Activated naive CD8-positive, alpha-beta T cell treated with anti-CD3 and anti-CD28 coated beads, Interleukin-2, amount 50 U/mL, for 24 hours (primary cell): Measurements from ENCODE around the gene ZNF273.

Experiments
- ATAC-seq: fragments of 150-1000 bp; cut with Tn5 transposase; one replicate; pipeline ENCODE4 v1.10.0; 2021
- DNase-seq: peaks from one replicate; pipeline ENCODE4 v3.0.0; 2021
- H3K27ac Mint-ChIP-seq: one replicate; pipeline ENCODE4 v1.8.0; 2021; ENCODE audit warnings: mild to moderate bottlenecking, mixed read lengths
- H3K27me3 Mint-ChIP-seq: one replicate; pipeline ENCODE4 v1.8.0; 2021; ENCODE audit warnings: mixed read lengths
- H3K36me3 Mint-ChIP-seq: one replicate; pipeline ENCODE4 v1.8.0; 2021; ENCODE audit warnings: low read depth, mixed read lengths
- H3K4me1 Mint-ChIP-seq: one replicate; pipeline ENCODE4 v1.8.0; 2021; ENCODE audit warnings: mixed read lengths
- H3K4me3 Mint-ChIP-seq: one replicate; pipeline ENCODE4 v1.8.0; 2021; ENCODE audit warnings: mild to moderate bottlenecking, moderate library complexity, mixed read lengths
- H3K9me3 Mint-ChIP-seq: one replicate; pipeline ENCODE4 v1.8.0; 2021; ENCODE audit warnings: mixed read lengths

ZNF273 gene

GRCh38 chr7:64873517-64873916 lies 29.6 kb upstream of the ZNF273 start:
- DNase-seq: no peak
- Mint-ChIP-seq H3K4me3 (no peak overlapping the region), H3K36me3 (no peaks in the 10 kb centered on the region), H3K9me3 (no peaks in the 10 kb centered on the region), H3K27ac (no peak overlapping the region), H3K4me1 (peaks cover 5% of the 10 kb centered on the region), H3K27me3 (peaks cover 12% of the 10 kb centered on the region)
- no peak for ATAC-seq

DNA sequence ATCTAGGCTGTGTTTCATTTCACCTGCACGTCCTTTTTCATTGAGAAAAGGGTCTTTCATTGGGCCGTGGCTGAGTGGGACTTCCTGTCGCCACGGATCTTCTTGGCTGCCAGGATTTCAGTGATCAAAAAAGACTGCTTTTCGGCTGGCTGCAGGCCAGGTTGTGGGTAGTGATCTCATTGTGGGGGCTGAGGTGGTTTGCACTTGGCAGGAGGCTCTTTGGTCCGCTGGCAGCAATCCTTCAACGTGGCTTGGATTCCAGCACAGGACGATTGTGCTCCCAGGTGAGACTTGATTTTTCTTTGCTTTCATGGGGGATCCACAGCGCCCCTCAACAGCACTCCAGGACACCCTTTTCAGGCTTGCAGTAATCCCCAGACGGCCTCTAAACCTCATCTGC lies 29.0 kb upstream of the ZNF273 start:
- no peaks in the 10 kb centered on the region for H3K36me3 Mint-ChIP-seq
- no peak overlapping the region for H3K4me3 Mint-ChIP-seq
- peaks cover 7% of the 10 kb centered on the region for H3K4me1 Mint-ChIP-seq
- ATAC-seq (no peak), DNase-seq (no peak)
- H3K27me3 Mint-ChIP-seq: peaks cover 15% of the 10 kb centered on the region
- no peaks in the 10 kb centered on the region for H3K9me3 Mint-ChIP-seq
- no peak overlapping the region for H3K27ac Mint-ChIP-seq

- no peak for DNase-seq
- H3K4me3 Mint-ChIP-seq: no peak overlapping the region
- no peaks in the 10 kb centered on the region for H3K36me3 Mint-ChIP-seq
- H3K4me1 Mint-ChIP-seq: peaks cover 7% of the 10 kb centered on the region
- H3K27me3 Mint-ChIP-seq: peaks cover 15% of the 10 kb centered on the region
- no peaks in the 10 kb centered on the region for H3K9me3 Mint-ChIP-seq
- no peak for ATAC-seq
- H3K27ac Mint-ChIP-seq: no peak overlapping the region
Observed at GRCh38 chr7:64874562-64875250, 28.4 kb upstream of the ZNF273 start.

DNA sequence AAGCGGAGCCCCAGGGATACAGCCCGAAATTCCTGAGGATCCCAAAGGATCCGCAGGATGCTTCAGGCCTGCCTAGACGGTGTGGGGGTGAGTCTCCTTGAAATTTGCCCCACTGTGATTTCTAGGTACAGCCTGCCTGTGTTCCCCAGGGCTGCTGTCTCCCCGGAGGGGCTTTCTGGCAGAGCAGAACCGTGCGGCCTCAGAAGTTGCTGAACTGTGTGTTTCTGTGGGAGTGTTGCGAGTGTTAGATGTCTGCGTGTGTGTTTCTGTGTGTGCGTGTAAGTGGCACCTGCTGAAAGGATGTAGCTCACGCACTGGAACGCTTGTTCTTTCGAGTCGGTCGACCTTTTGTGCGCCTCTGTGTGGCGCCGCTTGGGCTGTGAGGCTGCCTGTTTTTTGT lies 27.8 kb upstream of the ZNF273 start:
- Mint-ChIP-seq H3K4me3 (no peak overlapping the region), H3K9me3 (no peaks in the 10 kb centered on the region), H3K4me1 (peaks cover 7% of the 10 kb centered on the region), H3K36me3 (no peaks in the 10 kb centered on the region), H3K27me3 (peaks cover 16% of the 10 kb centered on the region), H3K27ac (no peak overlapping the region)
- ATAC-seq (no peak), DNase-seq (no peak)

DNA sequence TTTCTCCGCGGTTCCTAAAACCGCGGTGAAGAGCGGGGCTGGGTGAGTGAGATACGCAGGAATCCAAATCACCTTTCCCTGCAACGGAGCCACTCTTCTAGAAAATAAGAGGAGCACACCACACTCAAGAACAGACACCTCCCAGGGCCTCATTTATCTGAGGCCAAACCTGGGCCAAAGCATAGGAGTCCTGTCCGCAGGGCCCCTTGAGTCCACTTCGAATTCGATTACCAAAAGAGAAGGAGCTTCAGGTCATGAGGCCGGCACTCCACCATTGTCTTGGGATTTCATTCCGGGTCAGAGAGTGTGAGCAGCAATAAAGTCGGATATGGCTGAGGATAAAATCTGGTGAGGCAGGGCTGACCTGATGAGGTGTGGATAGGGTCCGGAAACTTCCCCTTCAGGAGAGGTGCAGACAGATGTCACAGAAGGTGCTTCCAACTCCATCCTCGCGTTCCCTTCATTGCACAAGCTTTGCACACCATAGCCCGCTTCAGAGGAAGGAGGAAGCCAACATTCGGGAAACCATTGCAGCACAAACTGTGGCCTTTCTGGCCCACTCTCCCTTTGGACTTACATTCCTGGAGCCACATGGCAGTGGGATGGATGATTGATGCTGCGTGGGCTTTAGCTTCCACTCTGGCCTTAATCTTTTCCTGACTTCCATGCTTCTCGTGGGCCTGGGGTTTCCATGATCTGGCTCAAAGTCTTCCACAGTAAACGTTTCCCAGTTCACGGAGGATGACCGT lies 27.2 kb upstream of the ZNF273 start:
- Mint-ChIP-seq H3K27ac (no peak overlapping the region), H3K9me3 (no peaks in the 10 kb centered on the region), H3K4me3 (no peak overlapping the region), H3K4me1 (peaks cover 7% of the 10 kb centered on the region), H3K27me3 (peaks cover 21% of the 10 kb centered on the region), H3K36me3 (no peaks in the 10 kb centered on the region)
- ATAC-seq (no peak), DNase-seq (no peak)

GRCh38 chr7:64876792-64877713 lies 26.0 kb upstream of the ZNF273 start:
- no peaks in the 10 kb centered on the region for H3K36me3 Mint-ChIP-seq
- H3K4me3 Mint-ChIP-seq: peak overlapping the region; percentile 18
- peak; percentile 63 for DNase-seq
- H3K27me3 Mint-ChIP-seq: peaks cover 31% of the 10 kb centered on the region
- peaks cover 7% of the 10 kb centered on the region for H3K4me1 Mint-ChIP-seq
- H3K27ac Mint-ChIP-seq: no peak overlapping the region
- no peaks in the 10 kb centered on the region for H3K9me3 Mint-ChIP-seq
- ATAC-seq: peak; percentile 82

GRCh38 chr7:64877714-64878610 lies 25.1 kb upstream of the ZNF273 start:
- peak overlapping the region; percentile 18 for H3K4me3 Mint-ChIP-seq
- ATAC-seq (no peak), DNase-seq (no peak)
- no peaks in the 10 kb centered on the region for H3K36me3 Mint-ChIP-seq
- peaks cover 38% of the 10 kb centered on the region for H3K27me3 Mint-ChIP-seq
- H3K27ac Mint-ChIP-seq: no peak overlapping the region
- peaks cover 10% of the 10 kb centered on the region for H3K4me1 Mint-ChIP-seq
- no peaks in the 10 kb centered on the region for H3K9me3 Mint-ChIP-seq

DNA sequence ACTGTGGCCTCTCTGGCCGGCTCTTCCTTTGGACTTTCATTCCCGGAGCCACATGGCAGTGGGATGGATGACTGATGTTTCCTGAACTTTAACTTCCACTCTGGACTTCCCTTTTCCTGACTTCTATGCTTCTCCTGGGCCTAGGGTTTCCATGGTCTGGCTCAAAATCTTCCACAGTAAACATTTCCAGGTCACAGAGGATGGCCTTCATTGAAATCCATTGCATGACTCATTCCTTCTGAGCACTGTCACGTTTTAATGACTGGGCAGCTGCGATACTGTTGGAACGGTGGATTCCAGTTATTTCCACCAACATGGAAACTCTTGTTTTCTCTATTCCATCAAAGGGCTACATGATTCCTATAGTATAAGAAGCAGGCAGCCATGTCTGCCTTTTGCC lies 24.4 kb upstream of the ZNF273 start:
- ATAC-seq (no peak), DNase-seq (no peak)
- H3K36me3 Mint-ChIP-seq: no peaks in the 10 kb centered on the region
- peaks cover 44% of the 10 kb centered on the region for H3K27me3 Mint-ChIP-seq
- H3K9me3 Mint-ChIP-seq: no peaks in the 10 kb centered on the region
- H3K27ac Mint-ChIP-seq: no peak overlapping the region
- H3K4me3 Mint-ChIP-seq: no peak overlapping the region
- peaks cover 10% of the 10 kb centered on the region for H3K4me1 Mint-ChIP-seq

DNA sequence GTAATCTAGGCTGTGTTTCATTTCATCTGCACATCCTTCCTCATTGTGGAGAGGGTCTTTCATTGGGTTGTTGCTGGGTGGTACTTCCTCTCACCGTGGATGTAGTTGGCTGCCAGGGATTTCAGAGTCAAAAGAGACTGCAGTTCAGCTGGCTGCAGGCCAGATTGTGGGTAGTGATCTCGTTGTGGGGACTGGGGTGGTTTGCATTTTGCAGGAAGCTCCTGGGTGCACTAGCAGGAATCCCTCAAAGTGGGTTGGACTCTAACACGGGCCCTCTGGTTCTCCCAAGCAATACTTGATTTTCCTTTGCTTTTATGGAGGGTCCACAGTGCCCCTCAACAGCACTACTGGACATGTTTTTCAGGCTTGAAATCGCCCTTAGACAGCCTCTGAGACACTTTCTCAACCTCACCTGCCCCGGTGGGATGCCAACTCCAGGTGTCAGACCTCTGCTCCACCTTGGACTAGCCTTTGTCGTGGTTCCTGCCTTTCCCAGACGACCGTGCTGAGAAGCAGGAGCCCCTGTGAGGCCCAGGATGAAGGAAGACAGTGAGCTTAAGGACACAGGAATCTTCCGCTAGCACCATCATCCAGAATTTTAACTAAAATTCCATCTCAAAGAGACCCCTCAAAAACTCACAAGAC lies 23.9 kb upstream of the ZNF273 start:
- ATAC-seq: no peak

DNA sequence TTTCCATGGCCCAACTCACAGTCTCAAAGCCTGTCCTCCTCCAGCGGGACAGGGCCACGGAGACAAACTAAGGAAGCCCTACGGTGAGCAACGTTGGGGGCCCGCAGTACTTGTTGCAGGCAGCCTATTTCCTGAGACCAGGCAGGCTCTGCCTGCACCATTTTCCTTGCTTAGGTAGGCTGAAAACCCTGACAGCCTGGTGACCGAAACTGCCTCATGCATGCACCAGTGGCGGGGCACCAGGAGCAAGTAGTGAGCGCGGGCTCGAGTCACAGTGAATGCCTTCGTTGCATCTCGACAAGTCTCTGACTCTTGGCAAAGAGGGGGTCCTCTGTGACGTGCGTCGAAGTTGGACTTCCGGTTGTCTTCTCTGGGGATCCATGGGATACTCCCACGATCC lies 23.3 kb upstream of the ZNF273 start:
- H3K36me3 Mint-ChIP-seq: no peaks in the 10 kb centered on the region
- ATAC-seq (no peak), DNase-seq (no peak)
- no peaks in the 10 kb centered on the region for H3K9me3 Mint-ChIP-seq
- H3K27ac Mint-ChIP-seq: no peak overlapping the region
- H3K4me3 Mint-ChIP-seq: no peak overlapping the region
- H3K27me3 Mint-ChIP-seq: peaks cover 54% of the 10 kb centered on the region
- H3K4me1 Mint-ChIP-seq: peaks cover 10% of the 10 kb centered on the region

More for the DNA sequence above, 23.9 kb upstream of the ZNF273 start:
- no peak for DNase-seq
- no peak overlapping the region for H3K27ac Mint-ChIP-seq
- peaks cover 10% of the 10 kb centered on the region for H3K4me1 Mint-ChIP-seq
- no peaks in the 10 kb centered on the region for H3K36me3 Mint-ChIP-seq
- no peaks in the 10 kb centered on the region for H3K9me3 Mint-ChIP-seq
- H3K27me3 Mint-ChIP-seq: peaks cover 49% of the 10 kb centered on the region
- no peak overlapping the region for H3K4me3 Mint-ChIP-seq

- Mint-ChIP-seq H3K4me1 (peaks cover 10% of the 10 kb centered on the region), H3K27ac (no peak overlapping the region), H3K36me3 (no peaks in the 10 kb centered on the region), H3K9me3 (no peaks in the 10 kb centered on the region), H3K27me3 (peaks cover 57% of the 10 kb centered on the region), H3K4me3 (no peak overlapping the region)
- DNase-seq (no peak), ATAC-seq (no peak)
Observed at GRCh38 chr7:64880322-64881297, 22.5 kb upstream of the ZNF273 start.

GRCh38 chr7:64881461-64882287 lies 21.4 kb upstream of the ZNF273 start:
- DNase-seq: no peak
- no peak for ATAC-seq
- Mint-ChIP-seq H3K36me3 (no peaks in the 10 kb centered on the region), H3K27me3 (peaks cover 54% of the 10 kb centered on the region), H3K4me1 (peaks cover 10% of the 10 kb centered on the region), H3K4me3 (no peak overlapping the region), H3K27ac (no peak overlapping the region), H3K9me3 (no peaks in the 10 kb centered on the region)
